OCI-LY7 (cell line): ENCODE results near the gene SEPTIN12. TPM values are rescaled to one million over a fixed set of nuclear protein-coding genes. Genes with fewer than 3 reads are reported as not detected.

Experiments used
- BruUV-seq: library from RNA; stranded (reverse); fragments of 400-500 nt; replicated peaks from 2 replicates; lab custom pipeline; 2021; lab: Mats Ljungman, UMichigan
- CTCF ChIA-PET: fragments of 300-600 bp; sonication (Branson Sonifier 250); formaldehyde crosslinking; loops from one replicate; lab custom pipeline; 2022; ENCODE audit warnings: antibody characterized with exemption; ENCODE audit not compliant: unreplicated experiment; lab: Charles Lee
- POLR2A ChIA-PET: fragments of 300-600 bp; sonication (Branson Sonifier 250); formaldehyde crosslinking; loops from one replicate; lab custom pipeline; 2022; ENCODE audit warnings: antibody characterized with exemption; lab: Charles Lee
- DNase-seq: peaks from one replicate; pipeline ENCODE4 v3.0.0-alpha.2; 2015; ENCODE audit warnings: low spot score
- H2AFZ ChIP-seq: fragments of 200-600 bp; sonication (generic), shearing (Covaris generic); 2 replicates; pipeline ENCODE4 v1.6.1; 2014; ENCODE audit warnings: mild to moderate bottlenecking, antibody characterized with exemption, low read length, moderate library complexity
- H3K27ac ChIP-seq: fragments of 200-600 bp; sonication (generic); 2 replicates; pipeline ENCODE4 v1.5.1; 2014; ENCODE audit warnings: mixed run types, low read depth, mild to moderate bottlenecking, moderate library complexity, low read length, inconsistent platforms; ENCODE audit not compliant: poor library complexity, severe bottlenecking
- H3K36me3 ChIP-seq: fragments of 200-600 bp; sonication (generic); 2 replicates; pipeline ENCODE4 v1.6.1; 2014; ENCODE audit warnings: mild to moderate bottlenecking, antibody characterized with exemption, low read length, moderate library complexity, mixed read lengths; ENCODE audit not compliant: insufficient read depth
- H3K4me1 ChIP-seq: fragments of 200-600 bp; sonication (generic); 2 replicates; pipeline ENCODE4 v1.5.1; 2014; ENCODE audit warnings: mild to moderate bottlenecking, low read length; ENCODE audit not compliant: insufficient read depth, poor library complexity, severe bottlenecking
- H3K4me2 ChIP-seq: fragments of 200-600 bp; sonication (generic); 2 replicates; pipeline ENCODE4 v1.6.1; 2014; ENCODE audit warnings: mild to moderate bottlenecking, low read length
- H3K4me3 ChIP-seq: fragments of 200-600 bp; sonication (generic); 2 replicates; pipeline ENCODE4 v1.5.1; 2014; ENCODE audit warnings: mild to moderate bottlenecking, low read depth, low read length; ENCODE audit not compliant: poor library complexity, severe bottlenecking
- H3K79me2 ChIP-seq: fragments of 200-600 bp; sonication (generic); 2 replicates; pipeline ENCODE4 v1.6.1; 2016; ENCODE audit warnings: low read depth, mild to moderate bottlenecking, low read length, moderate library complexity, mixed read lengths; ENCODE audit not compliant: insufficient read depth
- H3K9me2 ChIP-seq: fragments of 200-600 bp; sonication (generic); 2 replicates; pipeline ENCODE4 v1.6.1; 2016; ENCODE audit warnings: mild to moderate bottlenecking, low read length, mixed read lengths; ENCODE audit not compliant: insufficient read depth
- H3K9me3 ChIP-seq: fragments of 200-600 bp; sonication (generic); 2 replicates; pipeline ENCODE4 v1.6.1; 2014; ENCODE audit warnings: mild to moderate bottlenecking, mixed run types, low read length, mixed read lengths
- H4K20me1 ChIP-seq: fragments of 200-600 bp; sonication (generic); 2 replicates; pipeline ENCODE4 v1.6.1; 2014; ENCODE audit warnings: mild to moderate bottlenecking, antibody characterized with exemption, low read length, moderate library complexity, mixed read lengths; ENCODE audit not compliant: insufficient read depth
- CTCF ChIP-seq: fragments of 200-600 bp; sonication (generic); conservative IDR thresholded peaks from 2 replicates; pipeline ENCODE4 v1.5.1; 2014; ENCODE audit warnings: mild to moderate bottlenecking, antibody characterized with exemption, low read length, moderate library complexity, mixed read lengths
- EZH2phosphoT487 ChIP-seq: fragments of 200-600 bp; sonication (generic); IDR thresholded peaks from 2 replicates; pipeline ENCODE4 v1.6.1; 2018; ENCODE audit warnings: low read depth, borderline replicate concordance, mild to moderate bottlenecking, mixed run types, antibody characterized with exemption, low read length, moderate library complexity, mixed read lengths
- intact Hi-C: fragments of 100-400 bp; cut with micrococcal nuclease; formaldehyde crosslinking; loops from one replicate; pipeline ENCODE4 v1.10.0; 2022; ENCODE audit not compliant: unreplicated experiment
- total RNA-seq, 2 experiments: library from RNA; depleted of rRNA in 1 of 2; stranded (reverse); fragments of >200 nt in 1 of 2; shearing (Covaris generic) in 1 of 2; gene quantifications; 2 replicates each; pipeline ENCODE4 v1.2.3, GENCODE V29; 2014 to 2022

The SEPTIN12 gene
- total RNA-seq, 2 experiments from 2014 or later, result not detected

DNA sequence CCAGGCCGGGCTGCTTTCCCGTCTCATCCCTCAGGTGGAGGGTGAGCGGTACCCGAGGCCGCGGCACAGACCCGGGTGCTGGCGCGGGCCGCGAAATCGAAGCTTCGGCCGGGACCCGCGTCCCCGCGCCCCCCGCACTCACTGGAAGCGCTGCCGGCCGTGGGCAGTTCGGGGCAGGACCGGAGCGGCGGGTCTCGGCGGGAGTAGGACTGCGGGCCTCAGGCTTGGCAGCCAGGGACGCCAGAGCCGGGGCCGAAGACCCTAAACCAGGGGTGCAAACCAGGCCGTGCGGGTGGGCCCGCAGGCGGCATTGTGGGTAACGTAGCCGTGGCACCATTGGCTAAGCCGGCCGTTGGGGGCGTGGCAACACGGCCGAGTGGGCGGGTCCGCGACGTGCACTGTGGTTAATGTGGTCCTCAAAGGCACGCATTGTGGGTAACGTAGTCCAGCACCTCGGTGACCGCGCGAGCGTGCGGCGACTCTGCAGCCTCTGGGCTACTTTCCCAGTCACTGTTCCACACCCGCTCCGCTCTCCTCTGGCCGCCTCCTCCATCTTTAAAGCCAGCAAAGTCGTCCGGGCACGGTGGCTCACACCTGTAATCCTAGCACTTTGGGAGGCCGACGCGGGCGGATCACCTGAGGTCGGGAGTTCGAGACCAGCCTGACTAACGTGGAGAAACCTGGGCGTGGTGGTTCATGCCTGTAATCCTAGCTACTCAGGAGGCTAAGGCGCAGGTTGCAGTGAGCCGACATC lies 21.1 kb downstream of the SEPTIN12 start, which contains the start of gene ZNF500:
Gene ZNF500 (minus strand): TSS at position 288 of the 754 bp plus-strand sequence. CDS start 1,184 bp downstream, outside the sequence.
- TF ChIP-seq CTCF (no peak), EZH2phosphoT487 (no peak)
- H3K27ac ChIP-seq, result peak within 1 kb of the TSS; percentile 68
- peak within 1 kb of the TSS; percentile 87 for H3K4me3 ChIP-seq

GRCh38 chr16:4765511-4766474 lies 22.4 kb downstream of the SEPTIN12 start:
- CTCF ChIA-PET, result no interaction called here
- Histone ChIP-seq H3K9me3 (no peaks in the 10 kb centered on the region), H3K4me2 (peak overlapping the region; percentile 96), H3K79me2 (peaks cover 12% of the 10 kb centered on the region; the same call in 1 of the 2 replicates), H4K20me1 (no peaks in the 10 kb centered on the region), H3K4me1 (peaks cover 30% of the 10 kb centered on the region), H3K9me2 (no peaks in the 10 kb centered on the region), H3K4me3 (peak overlapping the region; percentile 87), H2AFZ (no peak overlapping the region; the same call in 1 of the 2 replicates), H3K27ac (peak overlapping the region; percentile 21), H3K36me3 (peaks cover 35% of the 10 kb centered on the region)
- no TSS peak for BruUV-seq
- no peak for DNase-seq
- intact Hi-C loops, result loop anchor here (10.0 kb wide), 1 partner anchor 151 kb away; the partner anchor contains the start of gene UBALD1
- TF ChIP-seq CTCF (no peak), EZH2phosphoT487 (no peak)
- POLR2A ChIA-PET, result interaction anchor here (0.5 kb wide), 1 partner anchor 305 kb away, joined by 4 read pairs; no protein-coding TSS in a partner anchor

More for the DNA sequence above, 21.1 kb downstream of the SEPTIN12 start, which contains the start of gene ZNF500:
- H2AFZ ChIP-seq, result peak within 1 kb of the TSS; percentile 98
- peaks cover 26% of the 10 kb centered on the region for H3K36me3 ChIP-seq
- no peaks in the 10 kb centered on the region for H4K20me1 ChIP-seq
- peak; percentile 96 for DNase-seq
- POLR2A ChIA-PET, result interaction anchor here (3.1 kb wide), 1 partner anchor 32 kb away, joined by 23 read pairs; the partner anchor contains the start of genes ANKS3 and DNAAF8
- H3K79me2 ChIP-seq, result peaks cover 12% of the 10 kb centered on the region; the same call in 1 of the 2 replicates
- CTCF ChIA-PET, result no interaction called here
- H3K9me3 ChIP-seq, result no peaks in the 10 kb centered on the region
- H3K9me2 ChIP-seq, result no peaks in the 10 kb centered on the region
- no TSS peak for BruUV-seq
- intact Hi-C loops, result loop anchor here (10.0 kb wide), 1 partner anchor 152 kb away; the partner anchor contains the start of gene UBALD1
- peak within 1 kb of the TSS; percentile 96 for H3K4me2 ChIP-seq
- peaks cover 30% of the 10 kb centered on the region for H3K4me1 ChIP-seq
